ENCODE data around the gene DOCK2.

GRCh38 chr5:169980418-169981053 lies 343.5 kb downstream of the DOCK2 start, which contains the start of gene INSYN2B:
- TF ChIP-seq CTCF (conservative IDR thresholded peaks at IDR 0.05) (peak; percentile 95), ZFX (IDR thresholded peaks at IDR 0.05) (no peak)
